WTC11 (cell line): ENCODE data around the gene OXSR1. TPM values are rescaled to one million over a fixed set of nuclear protein-coding genes. Genes with fewer than 3 reads are reported as not detected.

Source experiments
- ATAC-seq: fragments of 200-7000 bp; cut with Tn5 transposase; 2 replicates; pipeline ENCODE4 v1.10.0; 2021; ENCODE audit warnings: mild to moderate bottlenecking, moderate library complexity
- CTCF ChIA-PET: fragments of 300-600 bp; sonication (Branson Sonifier 250); formaldehyde crosslinking; loops from one replicate; lab custom pipeline; 2021; ENCODE audit warnings: antibody characterized with exemption; lab: Charles Lee
- POLR2A ChIA-PET: fragments of 350-600 bp; sonication (Branson Sonifier 250); formaldehyde crosslinking; loops from one replicate; lab custom pipeline; 2021; ENCODE audit warnings: antibody characterized with exemption; lab: Charles Lee
- DNase-seq: peaks from one replicate; pipeline ENCODE4 v3.0.0; 2021; ENCODE audit warnings: low spot score
- H3K27ac Mint-ChIP-seq: 2 replicates; pipeline ENCODE4 v1.8.0; 2021; ENCODE audit warnings: mixed read lengths
- H3K27me3 Mint-ChIP-seq: 2 replicates; pipeline ENCODE4 v1.8.0; 2021; ENCODE audit warnings: low read depth, mild to moderate bottlenecking, moderate library complexity, mixed read lengths
- H3K36me3 Mint-ChIP-seq: 2 replicates; pipeline ENCODE4 v1.8.0; 2021; ENCODE audit warnings: mixed read lengths
- H3K4me1 Mint-ChIP-seq: 2 replicates; pipeline ENCODE4 v1.8.0; 2022; ENCODE audit warnings: mixed read lengths
- H3K4me3 Mint-ChIP-seq: 2 replicates; pipeline ENCODE4 v1.8.0; 2021; ENCODE audit warnings: mild to moderate bottlenecking, moderate library complexity, mixed read lengths
- H3K9me3 Mint-ChIP-seq: 2 replicates; pipeline ENCODE4 v1.8.0; 2021; ENCODE audit warnings: mixed read lengths
- CREB1 ChIP-seq: sonication (generic); formaldehyde crosslinking; IDR thresholded peaks from 2 replicates; pipeline ENCODE4 v1.8.0; 2023; ENCODE audit warnings: mild to moderate bottlenecking, missing genetic modification reagents
- E2F1 ChIP-seq: sonication (generic); formaldehyde crosslinking; IDR thresholded peaks from 2 replicates; pipeline ENCODE4 v1.8.0; 2022; ENCODE audit warnings: mild to moderate bottlenecking, missing genetic modification reagents
- FOXK1 ChIP-seq: sonication (generic); formaldehyde crosslinking; IDR thresholded peaks from 2 replicates; pipeline ENCODE4 v1.8.0; 2022; ENCODE audit warnings: mild to moderate bottlenecking, moderate library complexity, missing genetic modification reagents
- FOXP1 ChIP-seq: sonication (generic); formaldehyde crosslinking; IDR thresholded peaks from 2 replicates; pipeline ENCODE4 v1.8.0; 2022; ENCODE audit warnings: missing genetic modification reagents, mild to moderate bottlenecking, moderate library complexity, borderline replicate concordance
- GABPB1 ChIP-seq: sonication (generic); formaldehyde crosslinking; IDR thresholded peaks from 2 replicates; pipeline ENCODE4 v1.8.1; 2023; ENCODE audit warnings: mild to moderate bottlenecking, missing genetic modification reagents
- HMGA2 ChIP-seq: fragments of 250-450 bp; sonication (Bioruptor Pico); IDR thresholded peaks from 2 replicates; pipeline ENCODE4 v1.4.0; 2021; ENCODE audit warnings: mild to moderate bottlenecking, moderate library complexity
- HMGXB4 ChIP-seq: sonication (generic); formaldehyde crosslinking; IDR thresholded peaks from 2 replicates; pipeline ENCODE4 v1.8.1; 2023; ENCODE audit warnings: mild to moderate bottlenecking, moderate library complexity, missing genetic modification reagents
- MXD4 ChIP-seq: fragments of 250-450 bp; sonication (Bioruptor Pico); IDR thresholded peaks from 2 replicates; pipeline ENCODE4 v1.8.0; 2021; ENCODE audit warnings: mild to moderate bottlenecking, moderate library complexity, borderline replicate concordance
- NFATC4 ChIP-seq: fragments of 250-450 bp; sonication (Bioruptor Pico); IDR thresholded peaks from 2 replicates; pipeline ENCODE4 v1.9.0; 2021; ENCODE audit warnings: mild to moderate bottlenecking
- NFYB ChIP-seq: sonication (generic); formaldehyde crosslinking; conservative IDR thresholded peaks from 2 replicates; pipeline ENCODE4 v1.8.0; 2022; ENCODE audit warnings: low read depth, missing genetic modification reagents
- NR1H2 ChIP-seq: sonication (generic); formaldehyde crosslinking; IDR thresholded peaks from 2 replicates; pipeline ENCODE4 v1.9.0; 2021; ENCODE audit warnings: mild to moderate bottlenecking, moderate library complexity, missing genetic modification reagents
- RORB ChIP-seq: fragments of 250-450 bp; sonication (Bioruptor Pico); IDR thresholded peaks from 2 replicates; pipeline ENCODE4 v1.9.0; 2021; ENCODE audit warnings: mild to moderate bottlenecking
- SMAD3 ChIP-seq: sonication (generic); formaldehyde crosslinking; IDR thresholded peaks from 2 replicates; pipeline ENCODE4 v1.8.0; 2022; ENCODE audit warnings: missing genetic modification reagents, mild to moderate bottlenecking, borderline replicate concordance
- SP1 ChIP-seq: sonication (generic); formaldehyde crosslinking; conservative IDR thresholded peaks from 2 replicates; pipeline ENCODE4 v1.8.1; 2022; ENCODE audit warnings: missing genetic modification reagents
- TP53 ChIP-seq: sonication (generic); formaldehyde crosslinking; IDR thresholded peaks from 2 replicates; pipeline ENCODE4 v1.8.1; 2023; ENCODE audit warnings: mild to moderate bottlenecking, missing genetic modification reagents
- ZBTB21 ChIP-seq: sonication (generic); formaldehyde crosslinking; IDR thresholded peaks from 2 replicates; pipeline ENCODE4 v1.8.1; 2023; ENCODE audit warnings: mild to moderate bottlenecking, missing genetic modification reagents, borderline replicate concordance
- ZNF219 ChIP-seq: sonication (generic); formaldehyde crosslinking; IDR thresholded peaks from 2 replicates; pipeline ENCODE4 v1.8.0; 2023; ENCODE audit warnings: missing genetic modification reagents, mild to moderate bottlenecking, borderline replicate concordance
- ZNF396 ChIP-seq: fragments of 250-450 bp; sonication (Bioruptor Pico); IDR thresholded peaks from 2 replicates; pipeline ENCODE4 v1.8.0; 2021; ENCODE audit warnings: mild to moderate bottlenecking, moderate library complexity, borderline replicate concordance
- total RNA-seq: library from RNA; stranded (reverse); gene quantifications from 3 replicates; pipeline ENCODE4 v1.2.3, GENCODE V29; 2021
- TF ChIP-seq, protein P1 (sequence below): fragments of 200-600 bp; IDR thresholded peaks from 2 replicates; pipeline ENCODE4 v1.8.0; 2022; ENCODE audit warnings: antibody characterized with exemption
- TF ChIP-seq, protein P2 (sequence below): sonication (generic); formaldehyde crosslinking; IDR thresholded peaks from 2 replicates; pipeline ENCODE4 v1.8.1; 2022; ENCODE audit warnings: mild to moderate bottlenecking, missing genetic modification reagents, moderate library complexity, borderline replicate concordance
- TF ChIP-seq, protein P3 (sequence below): sonication (generic); formaldehyde crosslinking; IDR thresholded peaks from 2 replicates; pipeline ENCODE4 v1.8.1; 2023; ENCODE audit warnings: mild to moderate bottlenecking, missing genetic modification reagents
- TF ChIP-seq, protein P4 (sequence below): sonication (generic); formaldehyde crosslinking; IDR thresholded peaks from 2 replicates; pipeline ENCODE4 v1.8.1; 2023; ENCODE audit warnings: mild to moderate bottlenecking, missing genetic modification reagents

The OXSR1 gene
- total RNA-seq, 1 experiment from 2014 or later, result 50.6 TPM

GRCh38 chr3:38142959-38143358 is 22.4 kb upstream of the OXSR1 start:
- no peak for ATAC-seq
- DNase-seq, result no peak
- TF ChIP-seq, protein P1, sequence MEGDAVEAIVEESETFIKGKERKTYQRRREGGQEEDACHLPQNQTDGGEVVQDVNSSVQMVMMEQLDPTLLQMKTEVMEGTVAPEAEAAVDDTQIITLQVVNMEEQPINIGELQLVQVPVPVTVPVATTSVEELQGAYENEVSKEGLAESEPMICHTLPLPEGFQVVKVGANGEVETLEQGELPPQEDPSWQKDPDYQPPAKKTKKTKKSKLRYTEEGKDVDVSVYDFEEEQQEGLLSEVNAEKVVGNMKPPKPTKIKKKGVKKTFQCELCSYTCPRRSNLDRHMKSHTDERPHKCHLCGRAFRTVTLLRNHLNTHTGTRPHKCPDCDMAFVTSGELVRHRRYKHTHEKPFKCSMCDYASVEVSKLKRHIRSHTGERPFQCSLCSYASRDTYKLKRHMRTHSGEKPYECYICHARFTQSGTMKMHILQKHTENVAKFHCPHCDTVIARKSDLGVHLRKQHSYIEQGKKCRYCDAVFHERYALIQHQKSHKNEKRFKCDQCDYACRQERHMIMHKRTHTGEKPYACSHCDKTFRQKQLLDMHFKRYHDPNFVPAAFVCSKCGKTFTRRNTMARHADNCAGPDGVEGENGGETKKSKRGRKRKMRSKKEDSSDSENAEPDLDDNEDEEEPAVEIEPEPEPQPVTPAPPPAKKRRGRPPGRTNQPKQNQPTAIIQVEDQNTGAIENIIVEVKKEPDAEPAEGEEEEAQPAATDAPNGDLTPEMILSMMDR, result no peak
- no peak for TF ChIP-seq MXD4 (CRISPR knock-in tag)
- no peak for TF ChIP-seq HMGA2
- TF ChIP-seq SP1 (CRISPR knock-in tag), result no peak
- TF ChIP-seq FOXP1 (CRISPR knock-in tag), result no peak
- no peak for TF ChIP-seq ZBTB21 (CRISPR knock-in tag)
- no peak for TF ChIP-seq TP53
- TF ChIP-seq E2F1 (CRISPR knock-in tag), result no peak
- TF ChIP-seq ZNF396 (CRISPR knock-in tag), result no peak
- no peak for TF ChIP-seq GABPB1 (CRISPR knock-in tag)
- no peak for TF ChIP-seq NR1H2 (CRISPR knock-in tag)
- TF ChIP-seq NFYB, result no peak
- TF ChIP-seq, protein P2, sequence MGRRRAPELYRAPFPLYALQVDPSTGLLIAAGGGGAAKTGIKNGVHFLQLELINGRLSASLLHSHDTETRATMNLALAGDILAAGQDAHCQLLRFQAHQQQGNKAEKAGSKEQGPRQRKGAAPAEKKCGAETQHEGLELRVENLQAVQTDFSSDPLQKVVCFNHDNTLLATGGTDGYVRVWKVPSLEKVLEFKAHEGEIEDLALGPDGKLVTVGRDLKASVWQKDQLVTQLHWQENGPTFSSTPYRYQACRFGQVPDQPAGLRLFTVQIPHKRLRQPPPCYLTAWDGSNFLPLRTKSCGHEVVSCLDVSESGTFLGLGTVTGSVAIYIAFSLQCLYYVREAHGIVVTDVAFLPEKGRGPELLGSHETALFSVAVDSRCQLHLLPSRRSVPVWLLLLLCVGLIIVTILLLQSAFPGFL, result no peak
- TF ChIP-seq FOXK1, result no peak
- no peak for TF ChIP-seq NFATC4 (CRISPR knock-in tag)
- TF ChIP-seq HMGXB4, result no peak
- no peak for TF ChIP-seq SMAD3 (CRISPR knock-in tag)
- TF ChIP-seq, protein P3, sequence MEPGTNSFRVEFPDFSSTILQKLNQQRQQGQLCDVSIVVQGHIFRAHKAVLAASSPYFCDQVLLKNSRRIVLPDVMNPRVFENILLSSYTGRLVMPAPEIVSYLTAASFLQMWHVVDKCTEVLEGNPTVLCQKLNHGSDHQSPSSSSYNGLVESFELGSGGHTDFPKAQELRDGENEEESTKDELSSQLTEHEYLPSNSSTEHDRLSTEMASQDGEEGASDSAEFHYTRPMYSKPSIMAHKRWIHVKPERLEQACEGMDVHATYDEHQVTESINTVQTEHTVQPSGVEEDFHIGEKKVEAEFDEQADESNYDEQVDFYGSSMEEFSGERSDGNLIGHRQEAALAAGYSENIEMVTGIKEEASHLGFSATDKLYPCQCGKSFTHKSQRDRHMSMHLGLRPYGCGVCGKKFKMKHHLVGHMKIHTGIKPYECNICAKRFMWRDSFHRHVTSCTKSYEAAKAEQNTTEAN (CRISPR knock-in tag), result no peak
- TF ChIP-seq ZNF219 (CRISPR knock-in tag), result no peak
- TF ChIP-seq RORB (CRISPR knock-in tag), result no peak
- CTCF ChIA-PET, result no interaction called here
- no peak overlapping the region for H3K4me3 Mint-ChIP-seq
- H3K36me3 Mint-ChIP-seq, result peaks cover 11% of the 10 kb centered on the region
- POLR2A ChIA-PET, result no interaction called here
- H3K27me3 Mint-ChIP-seq, result peaks cover 17% of the 10 kb centered on the region
- peaks cover 16% of the 10 kb centered on the region for H3K4me1 Mint-ChIP-seq
- H3K9me3 Mint-ChIP-seq, result peaks cover 22% of the 10 kb centered on the region
- H3K27ac Mint-ChIP-seq, result no peak overlapping the region

GRCh38 chr3:38143511-38143910 is 21.8 kb upstream of the OXSR1 start:
- Mint-ChIP-seq H3K9me3 (peaks cover 22% of the 10 kb centered on the region), H3K36me3 (peaks cover 11% of the 10 kb centered on the region), H3K27me3 (peaks cover 17% of the 10 kb centered on the region), H3K27ac (no peak overlapping the region), H3K4me3 (no peak overlapping the region), H3K4me1 (peaks cover 12% of the 10 kb centered on the region)
- DNase-seq, result no peak
- CTCF ChIA-PET, result no interaction called here
- no peak for ATAC-seq
- TF ChIP-seq, protein P4, sequence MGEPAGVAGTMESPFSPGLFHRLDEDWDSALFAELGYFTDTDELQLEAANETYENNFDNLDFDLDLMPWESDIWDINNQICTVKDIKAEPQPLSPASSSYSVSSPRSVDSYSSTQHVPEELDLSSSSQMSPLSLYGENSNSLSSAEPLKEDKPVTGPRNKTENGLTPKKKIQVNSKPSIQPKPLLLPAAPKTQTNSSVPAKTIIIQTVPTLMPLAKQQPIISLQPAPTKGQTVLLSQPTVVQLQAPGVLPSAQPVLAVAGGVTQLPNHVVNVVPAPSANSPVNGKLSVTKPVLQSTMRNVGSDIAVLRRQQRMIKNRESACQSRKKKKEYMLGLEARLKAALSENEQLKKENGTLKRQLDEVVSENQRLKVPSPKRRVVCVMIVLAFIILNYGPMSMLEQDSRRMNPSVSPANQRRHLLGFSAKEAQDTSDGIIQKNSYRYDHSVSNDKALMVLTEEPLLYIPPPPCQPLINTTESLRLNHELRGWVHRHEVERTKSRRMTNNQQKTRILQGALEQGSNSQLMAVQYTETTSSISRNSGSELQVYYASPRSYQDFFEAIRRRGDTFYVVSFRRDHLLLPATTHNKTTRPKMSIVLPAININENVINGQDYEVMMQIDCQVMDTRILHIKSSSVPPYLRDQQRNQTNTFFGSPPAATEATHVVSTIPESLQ (CRISPR knock-in tag), result no peak
- no peak for TF ChIP-seq CREB1 (CRISPR knock-in tag)
- POLR2A ChIA-PET, result no interaction called here
